ENCODE data around the gene ABI1.
"Not testable (repeated sequence)": the region's sequence is repeated elsewhere in the genome, so short reads cannot be mapped to it uniquely, and the experiment has no call there.

ABI1 gene

GRCh38 chr10:26810435-26811026 is 50.2 kb downstream of the ABI1 start:
- intact Hi-C loops (cut with DNase I): no loop called here
- no peak for DNase-seq

GRCh38 chr10:26809973-26810372 is 50.8 kb downstream of the ABI1 start:
- no peak for DNase-seq
- intact Hi-C loops (cut with DNase I): no loop called here

GRCh38 chr10:26807532-26807931 is 53.2 kb downstream of the ABI1 start:
- intact Hi-C loops (cut with DNase I): no loop called here

DNA sequence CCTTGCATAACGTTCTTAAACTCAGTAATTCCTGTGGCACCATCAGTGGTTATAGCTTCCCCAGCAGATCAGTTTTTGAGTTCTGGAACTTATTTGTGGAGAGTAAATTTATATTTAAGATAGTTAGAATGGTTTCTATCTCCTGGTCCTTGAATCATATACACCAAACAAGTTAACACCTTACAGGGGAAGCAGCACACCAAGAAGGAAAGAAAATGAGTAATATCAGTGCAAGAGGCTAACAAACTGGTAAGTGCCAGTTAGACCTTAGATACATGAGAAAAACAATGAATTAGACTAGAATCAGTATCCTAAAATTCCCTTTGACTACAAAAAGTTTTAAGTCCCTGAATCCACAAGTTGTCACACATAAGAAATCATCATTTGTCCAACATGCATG is 54.2 kb downstream of the ABI1 start:
- intact Hi-C loops (cut with DNase I): no loop called here
- no peak for DNase-seq

More at GRCh38 chr10:26807532-26807931, 53.2 kb downstream of the ABI1 start:
- no peak for DNase-seq

- DNase-seq: peak in 14 of 42 donors; percentile 6 to 66 (median 29)
- intact Hi-C loops (cut with DNase I): no loop called here
Observed at GRCh38 chr10:26805567-26806245, 55.1 kb downstream of the ABI1 start.

- intact Hi-C loops (cut with DNase I): no loop called here
- DNase-seq: no peak
Observed at GRCh38 chr10:26804418-26805393, 56.1 kb downstream of the ABI1 start.

DNA sequence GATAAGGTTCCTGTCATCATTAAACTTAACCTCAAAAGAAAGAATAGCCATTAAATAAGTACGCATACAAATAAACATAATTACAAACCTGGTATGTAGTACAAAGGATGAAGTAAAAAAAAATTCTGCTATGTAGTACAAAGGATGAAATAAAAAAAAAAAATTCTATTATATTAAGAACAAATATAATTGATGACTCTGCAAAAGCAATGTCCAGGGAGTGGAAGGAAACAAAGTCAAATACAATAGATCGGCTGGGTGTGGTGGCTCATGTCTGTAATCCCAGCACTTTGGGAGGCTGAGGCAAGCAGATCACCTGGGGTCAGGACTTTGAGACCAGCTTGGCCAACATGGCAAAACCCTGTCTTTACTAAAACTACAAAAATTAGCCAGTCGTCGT is 56.9 kb downstream of the ABI1 start:
- no peak for DNase-seq
- intact Hi-C loops (cut with DNase I): no loop called here

DNA sequence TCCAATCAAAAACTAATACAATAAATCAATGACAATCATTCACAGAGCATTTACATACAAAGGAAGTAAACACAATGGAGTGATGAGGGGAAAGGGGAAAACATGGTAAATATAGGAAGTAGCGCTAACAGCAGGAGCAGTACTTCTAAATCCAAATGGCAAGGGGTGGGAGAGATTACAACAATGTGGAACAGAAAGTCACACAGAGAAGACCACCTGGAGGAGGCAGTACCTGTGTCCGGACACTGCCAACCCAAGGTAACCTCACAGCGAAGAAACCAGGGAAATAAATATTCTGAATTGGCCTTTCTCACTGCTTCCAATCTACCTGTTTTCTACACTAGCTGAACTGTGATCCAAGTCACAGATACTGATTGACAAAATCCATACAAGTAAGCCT is 58.2 kb downstream of the ABI1 start:
- intact Hi-C loops (cut with DNase I): no loop called here
- no peak for DNase-seq

GRCh38 chr10:26801831-26802230 is 58.9 kb downstream of the ABI1 start:
- intact Hi-C loops (cut with DNase I): no loop called here

GRCh38 chr10:26801274-26801673 is 59.5 kb downstream of the ABI1 start:
- DNase-seq: no peak
- intact Hi-C loops (cut with DNase I): no loop called here

More at GRCh38 chr10:26801831-26802230, 58.9 kb downstream of the ABI1 start:
- DNase-seq: no peak

DNA sequence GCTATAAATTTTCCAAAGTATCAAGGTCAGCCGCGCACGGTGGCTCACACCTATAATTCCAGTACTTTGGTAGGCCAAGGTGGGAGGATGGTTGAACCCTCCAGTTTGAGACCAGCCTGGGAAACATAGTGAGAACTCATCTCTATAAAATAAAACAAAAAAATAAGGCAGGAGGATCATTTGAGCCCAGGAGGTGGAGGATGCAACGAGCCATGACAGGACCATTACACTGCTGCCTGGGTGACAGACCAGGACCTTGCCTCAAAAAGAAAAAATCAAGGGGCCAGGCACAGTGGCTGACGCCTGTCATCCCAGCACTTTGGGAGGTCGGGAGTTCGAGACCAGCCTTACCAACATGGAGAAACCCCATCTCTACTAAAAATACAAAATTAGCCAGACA is 60.3 kb downstream of the ABI1 start:
- intact Hi-C loops (cut with DNase I): no loop called here
- no peak for DNase-seq

DNA sequence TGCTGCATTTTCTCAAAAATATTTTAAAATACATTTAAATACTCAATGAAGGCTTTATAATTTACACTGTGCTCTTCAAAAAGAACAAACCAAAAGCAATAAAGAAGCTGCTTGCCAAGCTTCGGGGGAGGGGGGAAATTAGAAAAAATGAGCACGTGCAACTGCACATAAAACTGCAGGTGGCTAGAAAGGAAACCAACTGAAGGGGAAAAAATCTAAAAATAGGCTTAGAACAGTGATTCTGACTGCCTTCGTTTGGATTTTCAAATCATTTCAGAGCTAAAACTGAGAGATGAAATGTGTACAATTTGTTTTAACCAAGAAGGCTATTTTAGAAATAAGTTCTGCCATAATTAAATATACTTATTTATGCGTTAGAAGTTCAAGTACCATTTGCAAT is 61.4 kb downstream of the ABI1 start:
- peak in 4 of 42 donors; percentile 6 to 27 (median 17) for DNase-seq

DNA sequence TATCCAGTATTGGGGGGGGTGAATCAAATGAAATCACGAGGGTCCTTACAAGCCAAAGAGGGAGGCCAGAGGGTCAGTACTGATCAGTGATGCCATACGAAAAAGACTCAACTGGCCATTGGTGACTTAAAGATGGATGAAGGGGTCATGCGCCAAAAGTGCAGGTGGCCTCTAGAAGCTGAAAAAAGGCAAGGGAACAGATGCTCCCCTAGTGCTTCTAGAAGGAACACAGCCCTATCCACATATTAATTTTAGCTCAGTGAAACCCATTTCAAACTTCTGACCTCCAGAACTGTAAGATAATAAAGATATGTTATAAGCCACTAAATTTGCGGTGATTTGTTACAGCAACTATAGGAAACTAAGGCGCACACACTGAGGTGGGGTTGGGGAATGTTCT is 62.5 kb downstream of the ABI1 start:
- no peak for DNase-seq
- intact Hi-C loops (cut with DNase I): no loop called here

More for the DNA sequence above, 61.4 kb downstream of the ABI1 start:
- intact Hi-C loops (cut with DNase I): no loop called here

GRCh38 chr10:26797340-26797739 is 63.4 kb downstream of the ABI1 start:
- DNase-seq: no peak
- intact Hi-C loops (cut with DNase I): no loop called here

DNA sequence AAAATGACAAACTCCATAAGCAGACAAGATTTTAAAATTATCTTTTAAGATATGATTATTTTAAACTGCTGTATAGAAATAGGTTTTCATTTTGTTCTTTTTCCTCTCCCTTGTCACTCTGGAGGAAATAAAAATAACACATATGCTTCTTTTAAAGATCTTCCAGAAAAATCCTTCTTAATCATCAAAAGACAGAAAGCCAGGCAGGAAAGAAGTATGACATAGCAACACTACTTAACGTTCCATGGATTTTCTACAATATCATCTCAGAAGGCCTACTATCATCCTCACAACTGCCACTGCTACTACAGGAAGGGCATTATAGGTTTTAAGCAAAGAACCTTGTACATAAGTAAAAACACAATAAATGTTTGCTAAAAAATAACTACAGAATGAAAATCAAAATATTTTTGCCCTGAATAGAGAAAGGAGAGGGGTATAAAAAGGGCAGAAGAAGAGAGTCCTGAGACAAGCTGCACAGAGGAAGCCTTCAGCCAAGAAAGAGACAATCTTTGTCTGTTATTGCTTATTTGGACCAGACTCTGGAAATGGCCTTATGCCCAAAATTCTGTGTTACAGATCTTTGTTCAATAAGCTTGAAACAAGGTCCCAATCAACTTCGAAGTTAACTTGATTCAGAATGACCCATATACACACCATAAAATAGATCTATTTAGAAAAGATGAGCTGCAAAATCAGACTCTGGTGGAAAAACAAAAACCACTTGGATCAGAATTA is 67.8 kb downstream of the ABI1 start:
- intact Hi-C loops (cut with DNase I): no loop called here
- DNase-seq: peak in 4 of 42 donors; percentile 13 to 59 (median 19)

- DNase-seq: no peak
- intact Hi-C loops (cut with DNase I): no loop called here
Observed at GRCh38 chr10:26790221-26790995, 70.3 kb downstream of the ABI1 start.

DNA sequence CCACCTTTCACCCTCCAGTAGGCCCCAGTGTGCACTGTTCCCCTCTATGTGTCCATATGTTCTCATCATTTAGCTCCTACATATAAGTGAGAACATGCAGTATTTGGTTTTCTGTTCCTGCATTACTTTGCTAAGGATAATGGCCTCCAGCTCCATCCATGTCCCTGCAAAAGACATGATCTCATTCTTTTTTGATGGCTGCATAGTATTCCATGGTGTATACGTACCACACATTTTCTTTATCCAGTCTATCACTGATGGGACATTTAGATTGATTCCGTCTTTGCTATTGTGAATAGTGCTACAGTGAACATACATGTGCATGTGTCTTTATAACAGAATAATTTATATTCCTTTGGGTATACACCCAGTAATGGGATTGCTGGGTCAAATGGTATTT is 71.0 kb downstream of the ABI1 start:
- DNase-seq; intact Hi-C loops (cut with DNase I): not testable (repeated sequence)

DNA sequence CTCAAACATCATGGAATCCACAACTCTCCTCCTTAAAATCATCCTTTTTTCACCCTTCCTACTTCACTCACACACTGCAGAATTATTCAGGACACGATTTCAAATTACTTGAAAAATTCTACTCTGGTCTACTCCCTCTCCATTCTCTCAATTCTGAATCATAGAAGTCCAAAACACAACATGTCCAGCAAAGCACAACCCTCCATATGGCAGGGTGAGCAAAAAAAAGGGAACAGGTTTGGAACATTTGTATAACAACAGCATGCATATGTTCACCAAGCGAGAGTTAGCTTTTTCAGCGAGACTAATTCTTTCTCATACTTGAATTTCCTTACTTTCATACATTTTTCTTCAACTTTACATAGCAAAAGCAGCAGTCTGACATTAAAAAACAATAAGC is 73.4 kb downstream of the ABI1 start:
- intact Hi-C loops (cut with DNase I): no loop called here

More for the DNA sequence above, 73.4 kb downstream of the ABI1 start:
- DNase-seq: no peak

All from head of caudate nucleus (tissue), 42 donors.